Right lobe of liver (tissue), 4 donors: ENCODE measurements around the gene COL23A1.

Experiments used
- POLR2A ChIP-seq: fragments of 450-650 bp; IDR thresholded peaks from one replicate; pipeline ENCODE4 v1.6.1; 2017; ENCODE audit warnings: antibody characterized with exemption, mild to moderate bottlenecking
- TF ChIP-seq, protein P1 (sequence below), 4 donors: fragments of 200-600 bp in 3 of 4; fragments of 450-650 bp in 1 of 4; IDR thresholded peaks; one replicate each; pipeline versions ENCODE4 v1.5.1 to v1.8.0; 2016 to 2022; ENCODE audit warnings: antibody characterized with exemption in 4 of 4, mild to moderate bottlenecking in 2 of 4
- donor health status: DM: no; HTN: no; CAD: no.
- donor health status: DM: no; HTN: no; CAD: no.
- donor health status: DM: no; HTN: yes; CAD: no.

GRCh38 chr5:178581621-178582020, 8.6 kb downstream of the COL23A1 start:
- TF ChIP-seq, protein P1, sequence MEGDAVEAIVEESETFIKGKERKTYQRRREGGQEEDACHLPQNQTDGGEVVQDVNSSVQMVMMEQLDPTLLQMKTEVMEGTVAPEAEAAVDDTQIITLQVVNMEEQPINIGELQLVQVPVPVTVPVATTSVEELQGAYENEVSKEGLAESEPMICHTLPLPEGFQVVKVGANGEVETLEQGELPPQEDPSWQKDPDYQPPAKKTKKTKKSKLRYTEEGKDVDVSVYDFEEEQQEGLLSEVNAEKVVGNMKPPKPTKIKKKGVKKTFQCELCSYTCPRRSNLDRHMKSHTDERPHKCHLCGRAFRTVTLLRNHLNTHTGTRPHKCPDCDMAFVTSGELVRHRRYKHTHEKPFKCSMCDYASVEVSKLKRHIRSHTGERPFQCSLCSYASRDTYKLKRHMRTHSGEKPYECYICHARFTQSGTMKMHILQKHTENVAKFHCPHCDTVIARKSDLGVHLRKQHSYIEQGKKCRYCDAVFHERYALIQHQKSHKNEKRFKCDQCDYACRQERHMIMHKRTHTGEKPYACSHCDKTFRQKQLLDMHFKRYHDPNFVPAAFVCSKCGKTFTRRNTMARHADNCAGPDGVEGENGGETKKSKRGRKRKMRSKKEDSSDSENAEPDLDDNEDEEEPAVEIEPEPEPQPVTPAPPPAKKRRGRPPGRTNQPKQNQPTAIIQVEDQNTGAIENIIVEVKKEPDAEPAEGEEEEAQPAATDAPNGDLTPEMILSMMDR (IDR thresholded peaks at IDR 0.05) = no peak
- TF ChIP-seq POLR2A = no peak
